Tibial nerve (tissue), 4 donors: Measurements from ENCODE around the gene SLIT3. TPM values are rescaled to one million over a fixed set of nuclear protein-coding genes. Genes with fewer than 3 reads are reported as not detected.

Experiments
- DNase-seq, 2 donors: peaks; one replicate each; pipeline ENCODE4 v3.0.0-alpha.2; 2019; ENCODE audit warnings: low spot score in 2 of 2
- H3K27ac ChIP-seq, 4 donors: fragments of 200-600 bp; sonication (generic) in 3 of 4; one replicate each; pipeline ENCODE4 v1.5.1; 2017 to 2019; ENCODE audit warnings: mild to moderate bottlenecking in 1 of 4
- H3K27me3 ChIP-seq, 2 donors: fragments of 200-600 bp; sonication (generic) in 1 of 2; one replicate each; pipeline versions ENCODE4 v1.5.1 to v1.6.0; 2017 to 2019
- H3K36me3 ChIP-seq, 3 donors: fragments of 200-600 bp; sonication (generic); one replicate each; pipeline ENCODE4 v1.5.1; 2018 to 2019
- H3K4me1 ChIP-seq, 4 donors: fragments of 200-600 bp; sonication (generic) in 3 of 4; one replicate each; pipeline ENCODE4 v1.5.1; 2017 to 2019
- H3K4me3 ChIP-seq, 4 donors: fragments of 200-600 bp; sonication (generic) in 3 of 4; one replicate each; pipeline ENCODE4 v1.5.1; 2017 to 2019; ENCODE audit warnings: mild to moderate bottlenecking in 1 of 4, moderate library complexity in 1 of 4
- H3K9me3 ChIP-seq, 4 donors: fragments of 200-600 bp; sonication (generic) in 3 of 4; one replicate each; pipeline ENCODE4 v1.5.1; 2017 to 2019
- CTCF ChIP-seq, 5 experiments: fragments of 200-600 bp in 3 of 5; fragments of 450-650 bp in 2 of 5; sonication (generic) in 3 of 5; IDR thresholded peaks; one replicate each; pipeline ENCODE4 v1.5.1; 2016 to 2019; ENCODE audit warnings: antibody characterized with exemption in 5 of 5, mild to moderate bottlenecking in 3 of 5, moderate library complexity in 2 of 5
- EP300 ChIP-seq, 2 donors: sonication (generic); formaldehyde crosslinking; IDR thresholded peaks; one replicate each; pipeline ENCODE4 v1.6.1; 2017; ENCODE audit warnings: antibody characterized with exemption in 2 of 2, mild to moderate bottlenecking in 1 of 2
- POLR2A ChIP-seq, 2 donors: fragments of 450-650 bp; IDR thresholded peaks; one replicate each; pipeline ENCODE4 v1.6.1; 2017; ENCODE audit warnings: antibody characterized with exemption in 2 of 2, mild to moderate bottlenecking in 2 of 2, moderate library complexity in 2 of 2
- WGBS, 2 donors: methylation state at CpG; one replicate each; pipeline ENCODE4 v1.1.5; 2018; 5-methylcytosine and 5-hydroxymethylcytosine counted together
- total RNA-seq, 4 donors: library from RNA; depleted of rRNA; stranded (reverse); fragments of >200 nt; gene quantifications; one replicate each; pipeline ENCODE4 v1.1.0, GENCODE V29; 2016

Gene SLIT3
- total RNA-seq, 4 donors from 2014 or later: 16.6 to 39.0 (median 20.2) TPM

- DNase-seq: no peak
- TF ChIP-seq POLR2A (IDR thresholded peaks at IDR 0.05): no peak
- no peak for TF ChIP-seq CTCF (IDR thresholded peaks at IDR 0.05)
- no peak for TF ChIP-seq EP300 (IDR thresholded peaks at IDR 0.05)
- Histone ChIP-seq H3K27me3 (no peaks in the 10 kb centered on the region), H3K9me3 (no peaks in the 10 kb centered on the region), H3K27ac (no peak overlapping the region), H3K4me1 (peaks cover 0 to 8% (median 0%) of the 10 kb centered on the region in 4 donors), H3K36me3 (no peaks in the 10 kb centered on the region), H3K4me3 (no peak overlapping the region)
- 21 to 26% methylated on average over 4 of the region's 4 CpGs for WGBS, 2 donors
Observed at GRCh38 chr5:169070413-169070812, 230.5 kb downstream of the SLIT3 start.

GRCh38 chr5:169067751-169068173 lies 233.2 kb downstream of the SLIT3 start:
- 57 to 58% methylated on average over 2 of the region's 2 CpGs for WGBS, 2 donors
- Histone ChIP-seq H3K4me1 (peaks cover 0 to 25% (median 4%) of the 10 kb centered on the region in 4 donors), H3K4me3 (no peak overlapping the region), H3K9me3 (no peaks in the 10 kb centered on the region), H3K36me3 (no peaks in the 10 kb centered on the region), H3K27me3 (no peaks in the 10 kb centered on the region), H3K27ac (no peak overlapping the region)
- no peak for DNase-seq
- TF ChIP-seq CTCF (IDR thresholded peaks at IDR 0.05) (no peak), EP300 (IDR thresholded peaks at IDR 0.05) (no peak), POLR2A (IDR thresholded peaks at IDR 0.05) (no peak)

GRCh38 chr5:169065400-169065799 lies 235.5 kb downstream of the SLIT3 start:
- Histone ChIP-seq H3K36me3 (no peaks in the 10 kb centered on the region), H3K4me1 (peaks cover 0 to 27% (median 4%) of the 10 kb centered on the region in 4 donors), H3K9me3 (no peaks in the 10 kb centered on the region), H3K27ac (no peak overlapping the region), H3K4me3 (no peak overlapping the region), H3K27me3 (no peaks in the 10 kb centered on the region)
- 53 to 68% methylated on average over 5 of the region's 5 CpGs for WGBS, 2 donors
- TF ChIP-seq EP300 (IDR thresholded peaks at IDR 0.05) (no peak), POLR2A (IDR thresholded peaks at IDR 0.05) (no peak)
- DNase-seq: no peak

GRCh38 chr5:169064093-169064492 lies 236.8 kb downstream of the SLIT3 start:
- Histone ChIP-seq H3K36me3 (no peaks in the 10 kb centered on the region), H3K4me3 (no peak overlapping the region), H3K4me1 (peaks cover 0 to 20% (median 4%) of the 10 kb centered on the region in 4 donors), H3K9me3 (no peaks in the 10 kb centered on the region), H3K27ac (peak overlapping the region in 2 of 4 donors; percentile 36 to 51), H3K27me3 (no peaks in the 10 kb centered on the region)
- TF ChIP-seq EP300 (IDR thresholded peaks at IDR 0.05) (no peak), CTCF (IDR thresholded peaks at IDR 0.05) (no peak), POLR2A (IDR thresholded peaks at IDR 0.05) (no peak)
- 8 to 11% methylated on average over 3 of the region's 3 CpGs for WGBS, 2 donors
- DNase-seq: peak in 1 of 2 donors; percentile 15

- no peak for DNase-seq
- no peaks in the 10 kb centered on the region for H3K9me3 ChIP-seq
- peaks cover 0 to 20% (median 4%) of the 10 kb centered on the region in 4 donors for H3K4me1 ChIP-seq
- TF ChIP-seq EP300 (IDR thresholded peaks at IDR 0.05) (no peak), CTCF (IDR thresholded peaks at IDR 0.05) (no peak), POLR2A (IDR thresholded peaks at IDR 0.05) (no peak)
- no peak overlapping the region for H3K4me3 ChIP-seq
- H3K36me3 ChIP-seq: no peaks in the 10 kb centered on the region
- peak overlapping the region in 2 of 4 donors; percentile 36 to 51 for H3K27ac ChIP-seq
- no peaks in the 10 kb centered on the region for H3K27me3 ChIP-seq
- 39 to 44% methylated on average over 12 of the region's 12 CpGs for WGBS, 2 donors
Observed at GRCh38 chr5:169063316-169063953, 237.5 kb downstream of the SLIT3 start.
